SK-N-MC (cell line): ENCODE measurements around the gene TUBA8.

Source experiments
- EZH2 ChIP-seq: fragments of 200-600 bp; sonication (generic); IDR thresholded peaks from one replicate; pipeline ENCODE4 v1.6.1; 2017; ENCODE audit warnings: antibody characterized with exemption
- POLR2AphosphoS5 ChIP-seq: IDR thresholded peaks from 2 replicates; pipeline ENCODE4 v1.6.1; 2012; ENCODE audit warnings: mild to moderate bottlenecking, low read depth, low read length, borderline replicate concordance

DNA sequence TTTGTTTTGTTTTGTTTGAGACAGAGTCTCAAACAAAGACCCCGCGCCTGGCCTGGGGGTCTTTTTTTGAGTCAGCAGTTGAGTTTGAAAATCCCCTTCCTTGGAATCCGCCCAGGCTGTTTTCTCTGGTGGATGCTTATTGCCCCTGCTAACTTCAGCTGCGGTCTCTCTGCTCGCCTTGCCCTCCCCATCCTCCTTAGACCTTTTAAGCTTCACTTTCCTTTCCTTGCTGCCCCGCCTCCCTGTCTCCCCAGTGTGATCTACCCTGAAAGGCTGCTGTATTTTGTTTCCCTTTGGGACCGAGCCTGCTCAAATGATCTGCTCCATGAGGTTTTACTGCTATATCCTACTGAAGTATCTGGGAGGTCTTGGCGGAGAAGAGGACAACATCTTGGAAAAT, 41.9 kb downstream of the TUBA8 start:
- TF ChIP-seq POLR2AphosphoS5: no peak
- no peak for TF ChIP-seq EZH2
